GM12801 (cell line): ENCODE data around the gene RTL10.

Experiments
- TF ChIP-seq, protein P1 (sequence below): IDR thresholded peaks from one replicate; pipeline ENCODE4 v1.5.1; 2011; ENCODE audit warnings: control low read depth; ENCODE audit not compliant: insufficient read length; ENCODE audit errors: extremely low read depth

RTL10 gene

DNA sequence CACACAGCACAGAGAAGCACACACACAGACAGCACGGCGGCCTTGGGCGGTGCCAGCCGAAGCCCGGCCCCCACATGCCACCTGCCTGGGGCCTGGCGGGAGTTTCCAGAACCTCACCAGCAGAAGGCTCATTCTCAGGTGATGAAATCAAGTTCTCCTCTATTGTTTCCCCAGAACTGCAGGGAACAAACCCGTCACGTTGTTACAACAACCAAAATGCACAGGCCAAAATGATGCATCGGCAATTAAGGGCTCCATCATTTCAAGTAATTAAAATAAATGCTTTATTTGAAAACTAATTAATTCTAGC, 30.8 kb downstream of the RTL10 start:
- TF ChIP-seq, protein P1, sequence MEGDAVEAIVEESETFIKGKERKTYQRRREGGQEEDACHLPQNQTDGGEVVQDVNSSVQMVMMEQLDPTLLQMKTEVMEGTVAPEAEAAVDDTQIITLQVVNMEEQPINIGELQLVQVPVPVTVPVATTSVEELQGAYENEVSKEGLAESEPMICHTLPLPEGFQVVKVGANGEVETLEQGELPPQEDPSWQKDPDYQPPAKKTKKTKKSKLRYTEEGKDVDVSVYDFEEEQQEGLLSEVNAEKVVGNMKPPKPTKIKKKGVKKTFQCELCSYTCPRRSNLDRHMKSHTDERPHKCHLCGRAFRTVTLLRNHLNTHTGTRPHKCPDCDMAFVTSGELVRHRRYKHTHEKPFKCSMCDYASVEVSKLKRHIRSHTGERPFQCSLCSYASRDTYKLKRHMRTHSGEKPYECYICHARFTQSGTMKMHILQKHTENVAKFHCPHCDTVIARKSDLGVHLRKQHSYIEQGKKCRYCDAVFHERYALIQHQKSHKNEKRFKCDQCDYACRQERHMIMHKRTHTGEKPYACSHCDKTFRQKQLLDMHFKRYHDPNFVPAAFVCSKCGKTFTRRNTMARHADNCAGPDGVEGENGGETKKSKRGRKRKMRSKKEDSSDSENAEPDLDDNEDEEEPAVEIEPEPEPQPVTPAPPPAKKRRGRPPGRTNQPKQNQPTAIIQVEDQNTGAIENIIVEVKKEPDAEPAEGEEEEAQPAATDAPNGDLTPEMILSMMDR, result no peak

DNA sequence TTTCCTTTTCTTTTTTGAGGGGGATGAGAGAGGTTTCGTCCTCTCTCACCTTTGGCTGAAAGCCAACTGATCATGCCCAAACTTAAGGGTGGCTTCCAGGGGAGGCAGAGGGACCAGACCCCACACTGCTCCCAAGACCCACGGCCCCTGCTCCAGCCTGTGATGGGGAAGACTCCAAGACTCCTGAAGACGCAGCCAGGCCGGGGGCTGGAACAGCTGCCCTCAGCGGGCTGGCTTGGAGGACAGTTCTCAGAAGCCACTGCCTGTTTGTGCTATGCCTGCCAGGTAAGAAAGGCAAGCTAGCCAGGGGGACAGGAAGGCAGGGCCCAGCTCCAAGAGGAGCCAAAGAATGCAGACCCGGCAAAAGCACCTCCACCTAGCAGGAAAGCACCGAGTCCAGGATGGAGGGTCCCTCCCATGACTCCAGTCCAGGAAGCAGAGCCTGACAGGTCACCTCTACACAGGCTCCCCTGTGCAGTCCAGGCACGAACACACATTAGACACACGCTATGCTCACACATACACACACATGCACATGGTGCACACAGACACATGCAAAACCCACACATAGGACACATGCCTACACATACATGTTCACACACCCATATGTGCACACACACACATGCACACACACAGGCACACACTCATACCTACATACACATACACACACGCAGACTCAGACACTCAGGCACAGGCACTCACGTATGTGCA, 31.3 kb downstream of the RTL10 start:
- TF ChIP-seq, protein P1, result no peak

DNA sequence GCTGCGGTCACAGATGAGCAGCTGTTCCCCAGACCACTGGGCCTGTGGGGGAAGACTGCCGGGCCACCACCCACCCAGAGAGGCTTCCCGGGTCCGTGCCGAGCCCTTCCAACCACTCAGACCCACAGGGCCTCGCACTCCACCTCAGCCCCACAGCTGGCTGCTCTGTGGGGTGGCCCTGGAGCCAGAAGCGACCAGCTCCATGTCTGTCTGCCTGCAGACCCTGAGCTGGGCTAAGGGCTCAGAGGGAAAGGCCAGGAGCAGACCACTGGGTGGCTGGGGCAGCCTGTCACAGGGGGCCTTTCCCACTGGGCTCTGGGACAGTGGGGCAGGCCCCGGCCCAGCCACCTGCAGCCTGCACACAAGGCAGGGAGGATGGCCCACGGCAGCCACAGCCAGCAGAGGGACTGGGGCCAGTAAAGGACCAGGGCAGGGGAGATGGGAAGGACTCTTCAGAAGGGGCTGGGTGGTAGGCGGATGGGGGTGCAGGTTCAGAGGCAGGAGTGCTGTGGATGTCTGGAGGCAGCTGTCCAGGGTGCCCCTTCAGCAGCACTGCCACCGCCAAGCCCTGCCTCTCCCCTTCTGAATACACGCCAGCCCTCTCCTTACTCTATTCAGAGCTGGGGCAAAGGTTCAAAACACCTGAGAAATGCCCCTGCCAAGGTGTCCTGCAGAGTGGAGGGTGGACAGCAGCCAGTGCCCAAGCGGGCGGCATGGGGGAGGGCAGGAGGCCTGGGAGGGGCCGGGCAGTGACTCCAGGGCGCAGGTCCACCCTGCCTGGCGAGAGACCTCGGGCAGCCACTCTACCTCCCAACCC, 32.2 kb downstream of the RTL10 start:
- TF ChIP-seq, protein P1, result no peak

DNA sequence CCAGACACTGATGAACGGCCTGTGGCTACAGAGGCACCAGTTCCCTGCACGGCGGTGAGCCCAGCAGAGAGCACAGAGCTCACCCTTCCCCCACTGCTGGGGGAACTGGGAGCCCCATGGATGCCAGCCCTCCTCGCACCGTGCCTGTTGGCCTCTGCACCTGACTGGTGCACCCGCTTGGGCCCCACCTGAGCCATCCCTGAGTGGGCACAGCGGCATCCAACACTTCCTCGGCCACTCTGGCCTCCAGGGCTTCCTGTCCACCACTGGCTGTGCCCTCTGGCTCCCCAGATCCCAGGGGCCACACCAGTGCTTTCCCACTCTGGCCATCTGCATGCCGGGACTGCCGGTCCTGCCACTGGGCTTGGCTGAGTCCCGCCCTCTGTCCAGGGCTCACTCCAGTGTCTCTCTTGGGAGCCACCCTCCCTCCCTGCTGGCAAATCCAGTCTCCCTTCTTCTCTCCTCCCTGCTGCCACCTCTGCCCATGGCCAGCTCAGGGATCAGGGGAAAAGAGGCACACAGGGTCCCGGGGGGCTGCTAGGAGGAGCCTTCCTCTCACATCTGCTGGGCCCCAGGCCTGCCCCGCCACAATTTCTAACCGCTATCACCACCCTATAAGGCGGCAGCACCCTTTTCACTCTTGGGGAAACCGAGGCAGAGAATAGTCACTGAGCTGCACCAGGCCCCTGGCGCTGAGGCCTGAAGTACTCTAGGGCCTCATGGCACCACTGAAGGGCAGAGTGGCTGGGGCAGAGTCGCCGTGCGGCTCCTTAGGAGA, 33.0 kb downstream of the RTL10 start:
- TF ChIP-seq, protein P1, result no peak

DNA sequence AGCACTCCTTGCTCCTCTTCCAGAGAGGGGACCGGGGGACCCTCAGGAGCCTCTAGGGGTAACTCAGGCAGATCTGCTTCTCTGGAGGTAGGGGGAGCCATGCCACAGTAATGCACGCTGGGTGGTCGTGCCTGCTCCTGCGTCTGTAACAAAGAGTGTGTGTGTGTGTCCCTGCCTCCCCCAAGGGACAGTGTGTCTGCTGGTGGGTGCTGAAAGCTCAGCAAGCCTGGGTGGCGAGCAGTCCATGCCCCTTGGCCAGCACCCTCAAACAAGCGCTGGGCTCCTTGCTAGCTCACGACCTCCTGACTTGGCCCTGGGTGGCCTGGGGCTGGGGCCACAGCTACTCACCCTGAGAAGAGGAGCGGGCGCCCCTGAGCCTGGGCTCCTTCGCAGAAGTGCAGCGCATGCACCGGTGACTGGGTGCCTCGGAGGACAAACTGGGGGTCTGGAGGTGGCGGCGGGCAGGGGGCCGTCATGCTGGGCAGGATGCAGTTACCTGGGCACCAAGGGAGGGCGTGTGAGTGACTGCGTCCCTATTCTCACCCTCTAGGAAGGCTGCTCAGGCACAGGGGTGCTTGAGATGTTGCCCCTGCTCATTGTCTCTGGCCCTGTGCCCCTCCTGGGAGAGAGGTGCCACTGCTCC, 33.7 kb downstream of the RTL10 start:
- TF ChIP-seq, protein P1, result no peak

DNA sequence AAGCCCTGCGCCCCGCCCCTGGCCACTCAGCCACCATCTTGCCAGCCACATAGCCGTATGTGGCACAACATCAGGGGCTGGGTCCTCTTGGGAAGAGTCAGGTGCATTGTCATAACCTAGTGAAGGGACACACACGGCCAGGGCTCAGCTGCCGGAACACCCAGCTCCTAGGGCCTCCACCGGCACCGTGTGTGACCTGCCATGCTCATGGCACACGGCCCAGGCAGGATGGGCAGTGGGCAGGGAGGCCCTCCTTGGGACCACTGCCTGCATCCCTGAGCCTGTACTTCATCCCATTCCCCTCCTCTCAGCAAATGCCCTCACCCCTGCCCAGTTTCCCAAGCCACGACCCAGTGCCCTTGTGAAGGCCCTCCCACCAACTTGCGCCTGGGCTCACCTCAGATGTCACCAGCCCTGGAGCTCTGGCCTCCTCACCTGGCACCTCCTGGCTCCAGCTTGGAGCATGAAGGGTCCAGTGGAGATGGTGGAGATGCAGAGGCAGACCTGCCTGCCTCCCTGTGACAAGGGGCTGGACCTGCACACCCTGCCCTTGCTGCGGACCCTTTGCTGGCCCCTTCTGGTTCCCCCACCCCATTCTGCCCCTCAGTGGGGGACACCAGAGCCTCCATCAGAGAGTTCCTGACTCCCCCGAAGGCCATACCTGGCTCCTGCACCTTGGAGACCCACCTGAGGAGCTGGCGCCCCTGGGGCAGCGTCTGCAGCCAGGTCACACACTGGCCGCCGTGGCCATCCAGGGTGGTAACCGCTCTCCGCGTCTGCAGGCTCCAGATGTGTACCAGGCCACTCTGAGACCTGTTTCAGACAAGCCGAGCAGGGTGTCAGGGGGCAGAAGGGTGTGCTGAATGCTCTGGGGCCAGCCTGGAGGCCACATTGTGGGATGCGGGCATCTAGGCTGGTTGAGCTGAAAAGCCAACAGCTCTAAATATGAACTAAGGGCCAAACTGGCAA, 34.5 kb downstream of the RTL10 start:
- TF ChIP-seq, protein P1, result no peak
